Colon (tissue), 2 donors: ENCODE measurements around the gene MUC6.

ENCODE experiments used
- FAIRE-seq: peaks from 2 replicates; lab custom pipeline; 2012; peaks lifted over from hg19 to GRCh38; lab: Jason Lieb, UNC
- donor health status: control.
- donor health status: control.

Gene MUC6

GRCh38 chr11:1036303-1036923 is at the start of gene MUC6:
Gene MUC6 (minus strand): TSS chr11:1036718. CDS start chr11:1036655, 63 bp downstream.
- FAIRE-seq: no peak

- no peak for FAIRE-seq
Observed at GRCh38 chr11:1085440-1086170, 49.1 kb upstream of the MUC6 start.

- FAIRE-seq: no peak
Observed at GRCh38 chr11:1084561-1085439, 48.3 kb upstream of the MUC6 start.

- no peak for FAIRE-seq
Observed at GRCh38 chr11:1083621-1084551, 47.4 kb upstream of the MUC6 start.

- no peak for FAIRE-seq
Observed at GRCh38 chr11:1082728-1083620, 46.5 kb upstream of the MUC6 start.

- FAIRE-seq: no peak
Observed at GRCh38 chr11:1082346-1082727, 45.8 kb upstream of the MUC6 start.

GRCh38 chr11:1081601-1082311 is 45.2 kb upstream of the MUC6 start:
- no peak for FAIRE-seq

- FAIRE-seq: no peak
Observed at GRCh38 chr11:1078191-1078601, 41.7 kb upstream of the MUC6 start.

GRCh38 chr11:1077417-1078119 is 41.0 kb upstream of the MUC6 start:
- FAIRE-seq: no peak

- FAIRE-seq: no peak
Observed at GRCh38 chr11:1077033-1077416, 40.5 kb upstream of the MUC6 start.

GRCh38 chr11:1076061-1076665 is 39.6 kb upstream of the MUC6 start:
- no peak for FAIRE-seq

- FAIRE-seq: no peak
Observed at GRCh38 chr11:1075341-1075911, 38.9 kb upstream of the MUC6 start.

GRCh38 chr11:1074244-1075221 is 38.0 kb upstream of the MUC6 start, which contains the start of gene MUC2:
Gene MUC2 (plus strand): TSS chr11:1074874.
- no peak for FAIRE-seq

- FAIRE-seq: no peak
Observed at GRCh38 chr11:1073851-1074243, 37.3 kb upstream of the MUC6 start.

GRCh38 chr11:1073261-1073724 is 36.8 kb upstream of the MUC6 start:
- no peak for FAIRE-seq

GRCh38 chr11:1072821-1073231 is 36.3 kb upstream of the MUC6 start:
- FAIRE-seq: no peak

GRCh38 chr11:1072116-1072820 is 35.8 kb upstream of the MUC6 start:
- FAIRE-seq: no peak
